VCaP (cell line): ENCODE results near the gene ANKRD23.
A peak's percentile ranks its signal among the peaks of the same experiment; 100 is the strongest.

Experiments
- H3K27ac ChIP-seq: fragments of 450-650 bp; 2 replicates; pipeline ENCODE4 v1.5.1; 2017
- TF ChIP-seq, protein P1 (sequence below): fragments of 450-650 bp; conservative IDR thresholded peaks from 2 replicates; pipeline ENCODE4 v1.5.1; 2017; ENCODE audit warnings: mild to moderate bottlenecking, moderate library complexity

Gene ANKRD23

DNA sequence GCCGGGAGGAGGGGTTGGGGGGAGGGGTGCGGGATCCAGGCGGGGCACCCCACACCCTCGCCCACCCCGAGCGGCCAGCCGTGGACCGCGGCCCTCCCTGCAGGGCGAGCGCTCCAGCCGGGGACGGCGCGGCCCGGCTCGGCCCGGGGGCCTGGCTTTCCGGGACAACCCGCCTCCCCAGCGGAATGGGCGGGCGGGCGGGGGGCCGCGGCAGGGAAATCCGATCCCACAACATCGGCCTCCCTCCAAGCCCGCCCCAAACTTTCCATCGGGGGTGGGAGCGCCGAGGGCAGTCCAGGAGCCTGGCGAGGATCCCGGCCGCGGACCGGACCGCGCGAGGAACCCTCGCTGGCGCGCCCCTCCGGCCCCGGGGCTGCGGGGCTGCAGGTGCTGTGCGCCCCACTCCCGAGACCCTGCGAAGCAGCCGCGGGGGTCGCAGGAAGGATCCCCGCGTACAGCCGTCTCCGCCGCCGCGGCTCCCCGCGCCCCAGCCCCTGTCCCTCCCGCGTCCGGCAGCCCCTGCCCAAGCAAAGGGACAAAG lies 25.5 kb upstream of the ANKRD23 start:
- TF ChIP-seq, protein P1, sequence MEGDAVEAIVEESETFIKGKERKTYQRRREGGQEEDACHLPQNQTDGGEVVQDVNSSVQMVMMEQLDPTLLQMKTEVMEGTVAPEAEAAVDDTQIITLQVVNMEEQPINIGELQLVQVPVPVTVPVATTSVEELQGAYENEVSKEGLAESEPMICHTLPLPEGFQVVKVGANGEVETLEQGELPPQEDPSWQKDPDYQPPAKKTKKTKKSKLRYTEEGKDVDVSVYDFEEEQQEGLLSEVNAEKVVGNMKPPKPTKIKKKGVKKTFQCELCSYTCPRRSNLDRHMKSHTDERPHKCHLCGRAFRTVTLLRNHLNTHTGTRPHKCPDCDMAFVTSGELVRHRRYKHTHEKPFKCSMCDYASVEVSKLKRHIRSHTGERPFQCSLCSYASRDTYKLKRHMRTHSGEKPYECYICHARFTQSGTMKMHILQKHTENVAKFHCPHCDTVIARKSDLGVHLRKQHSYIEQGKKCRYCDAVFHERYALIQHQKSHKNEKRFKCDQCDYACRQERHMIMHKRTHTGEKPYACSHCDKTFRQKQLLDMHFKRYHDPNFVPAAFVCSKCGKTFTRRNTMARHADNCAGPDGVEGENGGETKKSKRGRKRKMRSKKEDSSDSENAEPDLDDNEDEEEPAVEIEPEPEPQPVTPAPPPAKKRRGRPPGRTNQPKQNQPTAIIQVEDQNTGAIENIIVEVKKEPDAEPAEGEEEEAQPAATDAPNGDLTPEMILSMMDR: peak; percentile 47; the same call in 1 of the 2 replicates
- H3K27ac ChIP-seq: peak overlapping the region; percentile 95

DNA sequence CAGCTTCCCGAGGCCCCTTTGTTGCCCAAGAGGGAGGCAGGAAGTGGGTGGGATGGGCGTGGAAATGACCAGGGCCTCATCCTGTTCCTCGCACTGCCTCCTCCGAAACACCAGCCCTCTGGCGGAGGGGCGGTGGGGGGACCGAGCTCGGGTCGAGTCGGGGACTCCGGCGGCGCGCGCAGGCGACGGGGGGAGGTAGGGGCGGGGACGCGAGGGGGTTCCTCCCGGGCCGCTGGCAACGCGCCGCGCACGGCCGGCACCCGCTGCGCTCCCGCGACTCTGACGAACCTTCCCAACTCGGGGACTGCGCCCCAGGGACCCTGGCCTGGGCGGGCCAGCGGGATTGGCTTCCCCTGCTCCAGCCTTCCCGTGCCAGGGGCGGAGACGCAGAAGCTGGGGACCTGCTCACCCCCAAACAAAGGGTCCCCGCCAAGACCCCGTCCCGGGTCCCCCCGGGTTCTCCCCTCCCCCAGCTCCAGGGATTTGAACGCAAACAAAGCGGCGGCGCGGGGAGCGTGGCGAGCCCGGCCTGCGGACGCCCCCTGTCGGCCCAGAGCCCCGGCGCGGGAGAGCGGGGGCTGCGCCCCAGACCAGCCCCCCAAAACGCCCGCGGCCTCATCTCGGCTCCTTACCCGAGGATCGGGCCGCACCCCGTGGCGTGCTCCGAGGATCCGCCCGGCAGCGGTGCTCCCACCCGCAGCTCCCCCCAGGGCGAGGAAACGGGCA lies 24.9 kb upstream of the ANKRD23 start:
- TF ChIP-seq, protein P1: peak; percentile 82
- H3K27ac ChIP-seq: peak overlapping the region; percentile 95

DNA sequence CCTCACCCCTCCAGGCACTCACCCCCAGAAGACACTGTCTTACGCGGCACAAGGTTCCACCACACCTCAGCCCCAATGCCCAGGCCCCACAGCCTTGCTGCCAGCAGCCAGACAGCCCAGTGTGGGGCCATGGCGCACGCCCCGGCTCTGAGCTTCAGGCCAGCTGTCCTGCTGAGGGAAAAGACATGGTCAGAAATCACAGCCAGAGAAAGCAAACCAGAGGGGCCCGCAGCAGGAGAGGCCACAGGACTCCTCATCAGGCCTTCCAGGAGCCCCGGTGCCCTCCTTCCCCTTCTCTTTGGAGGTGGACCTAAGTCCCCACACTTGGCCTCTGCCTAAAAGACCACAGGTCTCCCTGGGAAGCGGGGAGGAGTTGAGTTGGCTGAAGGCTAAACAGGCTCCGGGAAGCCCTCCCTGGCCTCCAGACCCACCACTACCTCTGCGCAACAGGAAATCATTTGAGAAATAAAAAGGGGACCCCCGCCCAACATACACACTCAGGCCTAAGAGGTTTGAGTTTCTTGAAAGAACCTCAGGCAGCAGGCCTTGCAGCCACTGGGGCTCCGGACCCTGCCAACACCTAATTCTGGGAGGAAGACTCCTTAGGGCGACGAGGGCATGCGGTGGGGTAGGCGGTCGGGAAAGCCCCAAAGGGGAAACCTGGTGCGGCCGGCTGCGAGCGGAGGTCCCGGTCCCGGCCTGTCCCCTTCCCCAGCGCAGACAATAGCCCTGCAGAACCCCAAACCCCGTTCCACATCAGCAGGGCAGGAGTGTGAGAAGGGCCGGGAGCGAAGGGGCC lies 24.1 kb upstream of the ANKRD23 start:
- TF ChIP-seq, protein P1: no peak
- H3K27ac ChIP-seq: peak overlapping the region; percentile 95

DNA sequence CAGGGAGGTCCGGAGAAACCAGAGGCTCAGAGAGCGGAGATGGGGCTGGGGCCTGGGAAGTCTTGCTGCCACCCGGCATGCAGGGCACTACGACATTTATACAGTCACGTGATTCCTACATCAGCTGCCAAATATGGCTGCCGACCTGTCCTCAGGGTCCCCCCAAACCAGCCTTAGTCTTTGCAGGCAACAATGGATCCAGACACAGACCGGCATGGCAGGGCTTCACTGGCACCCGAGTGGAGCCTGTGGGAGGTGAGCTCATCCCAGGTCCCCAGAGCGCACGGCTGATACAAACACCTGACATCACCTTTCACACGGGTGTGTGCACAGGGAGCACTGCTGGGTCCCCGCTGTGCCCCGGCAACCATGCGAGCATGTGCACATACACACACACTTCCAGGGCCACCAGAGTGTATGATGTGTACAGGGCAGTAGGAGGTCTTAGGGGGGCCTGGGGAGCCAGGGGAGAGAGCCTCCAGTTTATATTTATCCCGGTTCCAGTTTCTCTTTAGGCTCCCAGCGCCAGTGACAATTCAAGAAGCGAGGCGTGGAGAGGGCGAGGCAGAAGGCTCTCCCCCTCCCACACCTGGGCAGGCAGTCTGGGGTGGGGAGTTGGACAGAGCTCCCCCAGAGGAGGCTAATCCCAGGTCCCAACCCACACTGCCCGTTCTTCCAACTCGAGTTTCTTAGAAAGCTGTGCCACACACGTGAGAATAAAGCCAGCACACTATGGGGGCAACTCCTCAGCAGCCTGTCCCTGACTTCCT lies 23.4 kb upstream of the ANKRD23 start:
- H3K27ac ChIP-seq: peak overlapping the region; percentile 95; the same call in 1 of the 2 replicates
- TF ChIP-seq, protein P1: no peak

DNA sequence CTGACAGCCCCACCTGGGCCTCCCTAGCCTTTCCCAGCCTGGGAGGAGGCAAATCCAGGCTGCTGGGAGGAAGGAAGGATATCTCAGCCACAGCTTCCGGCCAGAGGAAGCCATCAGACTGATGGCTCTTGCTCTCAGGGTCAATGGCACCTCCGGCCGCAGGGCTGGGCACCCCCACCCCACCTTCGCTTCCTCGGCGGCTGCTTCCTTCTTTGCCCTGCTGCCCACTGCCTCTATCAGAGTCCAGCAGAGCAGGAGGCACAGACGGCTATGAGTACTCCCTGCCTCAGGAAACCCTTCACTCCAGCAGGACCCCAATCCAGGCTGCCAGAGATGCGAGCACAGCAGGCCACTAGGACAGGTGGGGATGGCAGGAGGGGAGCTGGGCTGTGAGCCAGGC lies 22.8 kb upstream of the ANKRD23 start:
- TF ChIP-seq, protein P1: no peak
- H3K27ac ChIP-seq: no peak overlapping the region

DNA sequence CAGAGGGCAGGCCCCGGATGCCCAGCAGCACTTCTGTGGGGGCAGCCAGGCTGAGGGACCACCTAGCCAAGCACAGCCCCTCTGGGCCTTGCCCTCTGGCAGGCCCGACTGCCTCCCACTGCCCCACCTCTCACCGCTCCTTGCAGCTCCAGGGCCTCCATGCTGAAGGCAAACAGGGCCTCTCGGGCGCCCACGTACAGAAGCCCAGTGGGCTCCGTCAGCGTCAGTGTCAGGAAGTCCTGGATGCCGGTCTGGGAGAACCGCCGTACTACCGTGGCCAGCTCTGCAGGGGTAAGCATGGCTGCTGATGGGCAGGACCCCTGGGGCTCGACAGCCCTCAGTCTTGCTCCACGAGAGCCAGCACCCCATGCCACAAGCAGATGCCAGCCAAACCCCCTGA lies 22.3 kb upstream of the ANKRD23 start:
- no peak overlapping the region for H3K27ac ChIP-seq
- TF ChIP-seq, protein P1: no peak

DNA sequence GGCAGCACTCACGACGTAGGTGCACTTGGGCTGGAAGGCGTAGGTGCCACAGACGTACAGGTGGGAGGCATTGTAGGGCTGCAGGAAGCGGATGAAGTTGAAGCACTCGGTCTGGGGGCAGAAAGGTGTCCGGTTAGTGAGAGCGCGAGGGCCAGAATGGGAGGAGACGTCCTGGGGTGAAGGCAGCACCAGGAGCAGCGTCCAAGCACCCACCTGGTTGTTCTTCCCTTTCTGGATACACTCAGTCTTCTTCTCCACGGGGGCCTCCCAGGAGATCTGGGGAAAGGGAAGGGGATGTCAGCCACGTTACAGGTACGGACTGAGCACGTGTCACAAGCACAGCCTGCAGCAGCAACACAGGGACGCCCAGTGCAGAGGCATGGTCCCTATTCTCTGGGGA lies 21.8 kb upstream of the ANKRD23 start:
- H3K27ac ChIP-seq: no peak overlapping the region
- TF ChIP-seq, protein P1: no peak
